Astrocyte (in vitro differentiated cells and primary cell): ENCODE data around the gene LZTS3. TPM values are rescaled to one million over a fixed set of nuclear protein-coding genes. Genes with fewer than 3 reads are reported as not detected.

ENCODE experiments used
- DNase-seq: peaks from one replicate; pipeline ENCODE4 v3.0.0-alpha.2; 2010; ENCODE audit warnings: low read depth
- FAIRE-seq: peaks from 2 replicates; lab custom pipeline; 2011; peaks lifted over from hg19 to GRCh38; lab: Jason Lieb, UNC
- H2AFZ ChIP-seq: 2 replicates; pipeline ENCODE4 v1.6.0; 2012; ENCODE audit warnings: low read depth, low read length, inconsistent platforms
- H3K27ac ChIP-seq: 2 replicates; pipeline ENCODE4 v1.5.1; 2011; ENCODE audit warnings: low read depth, low read length, inconsistent platforms
- H3K27me3 ChIP-seq: 2 replicates; pipeline ENCODE4 v1.6.0; 2011; ENCODE audit warnings: low read length, inconsistent platforms; ENCODE audit not compliant: insufficient read depth
- H3K36me3 ChIP-seq: 2 replicates; pipeline ENCODE4 v1.5.1; 2011; ENCODE audit warnings: low read length, inconsistent platforms; ENCODE audit not compliant: insufficient read depth
- H3K4me1 ChIP-seq: 2 replicates; pipeline ENCODE4 v1.5.1; 2011; ENCODE audit warnings: low read length, inconsistent platforms; ENCODE audit not compliant: insufficient read depth
- H3K4me2 ChIP-seq: 2 replicates; pipeline ENCODE4 v1.6.0; 2012; ENCODE audit warnings: low read length, inconsistent platforms
- H3K4me3 ChIP-seq: 2 replicates; pipeline ENCODE4 v1.5.1; 2011; ENCODE audit warnings: low read depth, mild to moderate bottlenecking, low read length, inconsistent platforms; ENCODE audit not compliant: insufficient read depth
- H3K79me2 ChIP-seq: 2 replicates; pipeline ENCODE4 v1.6.0; 2012; ENCODE audit warnings: mild to moderate bottlenecking, low read length, inconsistent platforms; ENCODE audit not compliant: insufficient read depth
- H3K9ac ChIP-seq: 2 replicates; pipeline ENCODE4 v1.6.0; 2012; ENCODE audit warnings: mild to moderate bottlenecking, low read length, inconsistent platforms
- H3K9me3 ChIP-seq: 2 replicates; pipeline ENCODE4 v1.5.1; 2012; ENCODE audit warnings: low read depth, mild to moderate bottlenecking, low read length, inconsistent platforms; ENCODE audit not compliant: insufficient read depth
- H4K20me1 ChIP-seq: 2 replicates; pipeline ENCODE4 v1.6.0; 2012; ENCODE audit warnings: low read length, inconsistent platforms; ENCODE audit not compliant: insufficient read depth
- H3K27ac Mint-ChIP-seq: one replicate; pipeline ENCODE4 v1.8.0; 2021; ENCODE audit warnings: mild to moderate bottlenecking, mixed read lengths; ENCODE audit not compliant: unreplicated experiment
- H3K27me3 Mint-ChIP-seq: one replicate; pipeline ENCODE4 v1.8.0; 2021; ENCODE audit warnings: low read depth, mixed read lengths; ENCODE audit not compliant: unreplicated experiment
- H3K36me3 Mint-ChIP-seq: one replicate; pipeline ENCODE4 v1.8.0; 2021; ENCODE audit warnings: low read depth, mixed read lengths; ENCODE audit not compliant: unreplicated experiment
- H3K4me1 Mint-ChIP-seq: one replicate; pipeline ENCODE4 v1.8.0; 2021; ENCODE audit warnings: low read depth, mixed read lengths; ENCODE audit not compliant: unreplicated experiment
- H3K4me3 Mint-ChIP-seq: one replicate; pipeline ENCODE4 v1.8.0; 2021; ENCODE audit warnings: mild to moderate bottlenecking, moderate library complexity, mixed read lengths; ENCODE audit not compliant: unreplicated experiment
- H3K9me3 Mint-ChIP-seq: one replicate; pipeline ENCODE4 v1.8.0; 2021; ENCODE audit warnings: mild to moderate bottlenecking, mixed read lengths; ENCODE audit not compliant: unreplicated experiment
- EZH2 ChIP-seq: IDR thresholded peaks from 2 replicates; pipeline ENCODE4 v1.6.1; 2012; ENCODE audit warnings: mild to moderate bottlenecking, low read length, inconsistent platforms; ENCODE audit not compliant: insufficient read depth
- total RNA-seq: library from RNA; stranded (reverse); gene quantifications from 2 replicates; pipeline ENCODE4 v1.2.1, GENCODE V29; 2021
- TF ChIP-seq, protein P1 (sequence below): IDR thresholded peaks from 2 replicates; pipeline ENCODE4 v1.5.1; 2011; ENCODE audit warnings: low read depth, mild to moderate bottlenecking, inconsistent platforms, low read length, moderate library complexity; ENCODE audit not compliant: insufficient read depth

The LZTS3 gene
- total RNA-seq, 1 donor from 2014 or later, result 12.6 TPM

- Histone ChIP-seq H3K4me1 (no peaks in the 10 kb centered on the region), H3K9me3 (no peaks in the 10 kb centered on the region), H3K4me3 (no peak overlapping the region), H3K27ac (no peak overlapping the region), H2AFZ (no peak overlapping the region), H3K36me3 (peaks cover 3% of the 10 kb centered on the region), H3K79me2 (no peaks in the 10 kb centered on the region), H3K4me2 (no peak overlapping the region), H3K27me3 (no peaks in the 10 kb centered on the region), H3K9ac (no peak overlapping the region), H4K20me1 (peaks cover 7% of the 10 kb centered on the region)
- Mint-ChIP-seq H3K36me3 (peaks cover 48% of the 10 kb centered on the region), H3K9me3 (peaks cover 20% of the 10 kb centered on the region), H3K4me1 (no peaks in the 10 kb centered on the region), H3K4me3 (no peak overlapping the region), H3K27ac (no peak overlapping the region), H3K27me3 (no peaks in the 10 kb centered on the region)
- TF ChIP-seq, protein P1, sequence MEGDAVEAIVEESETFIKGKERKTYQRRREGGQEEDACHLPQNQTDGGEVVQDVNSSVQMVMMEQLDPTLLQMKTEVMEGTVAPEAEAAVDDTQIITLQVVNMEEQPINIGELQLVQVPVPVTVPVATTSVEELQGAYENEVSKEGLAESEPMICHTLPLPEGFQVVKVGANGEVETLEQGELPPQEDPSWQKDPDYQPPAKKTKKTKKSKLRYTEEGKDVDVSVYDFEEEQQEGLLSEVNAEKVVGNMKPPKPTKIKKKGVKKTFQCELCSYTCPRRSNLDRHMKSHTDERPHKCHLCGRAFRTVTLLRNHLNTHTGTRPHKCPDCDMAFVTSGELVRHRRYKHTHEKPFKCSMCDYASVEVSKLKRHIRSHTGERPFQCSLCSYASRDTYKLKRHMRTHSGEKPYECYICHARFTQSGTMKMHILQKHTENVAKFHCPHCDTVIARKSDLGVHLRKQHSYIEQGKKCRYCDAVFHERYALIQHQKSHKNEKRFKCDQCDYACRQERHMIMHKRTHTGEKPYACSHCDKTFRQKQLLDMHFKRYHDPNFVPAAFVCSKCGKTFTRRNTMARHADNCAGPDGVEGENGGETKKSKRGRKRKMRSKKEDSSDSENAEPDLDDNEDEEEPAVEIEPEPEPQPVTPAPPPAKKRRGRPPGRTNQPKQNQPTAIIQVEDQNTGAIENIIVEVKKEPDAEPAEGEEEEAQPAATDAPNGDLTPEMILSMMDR, result no peak
- no peak for TF ChIP-seq EZH2
- FAIRE-seq, result no peak
- no peak for DNase-seq
These were observed 49.8 kb downstream of the LZTS3 start for GRCh38 chr20:3123542-3123941.

DNA sequence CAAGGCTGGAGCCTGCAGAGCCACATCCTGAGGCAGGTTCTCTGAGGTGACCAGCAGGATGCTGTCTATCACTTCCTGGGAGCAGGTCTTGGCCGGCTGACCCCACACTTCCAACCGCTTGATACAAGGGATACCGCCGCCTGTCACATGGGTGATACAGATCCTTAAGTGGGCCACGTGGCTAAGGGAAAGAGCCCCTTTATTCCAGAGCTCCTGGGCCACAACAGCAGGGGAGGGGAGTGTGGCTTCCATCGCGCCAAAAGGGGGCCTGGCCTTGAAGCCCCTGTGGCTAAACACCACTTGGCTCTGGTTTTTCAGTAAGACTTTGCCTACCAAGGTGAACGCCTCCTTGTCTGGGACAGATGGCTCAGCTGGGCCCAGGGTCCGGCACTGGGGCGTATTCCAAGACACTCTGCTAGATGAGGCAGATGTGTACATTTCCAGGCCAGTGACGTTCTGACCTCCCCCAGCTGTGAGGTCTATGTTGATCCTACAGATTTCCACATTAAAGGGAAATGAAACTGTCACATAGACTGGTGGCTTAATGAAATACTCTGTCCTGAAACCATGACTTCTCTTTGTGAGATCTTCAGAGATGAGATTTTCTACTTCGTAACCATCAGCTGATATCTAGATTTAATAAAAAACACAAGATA, 51.3 kb downstream of the LZTS3 start:
- Histone ChIP-seq H4K20me1 (peaks cover 6% of the 10 kb centered on the region), H3K4me3 (no peak overlapping the region), H3K27ac (no peak overlapping the region), H3K9ac (no peak overlapping the region), H3K4me1 (no peaks in the 10 kb centered on the region), H3K9me3 (no peaks in the 10 kb centered on the region), H3K4me2 (no peak overlapping the region), H3K27me3 (no peaks in the 10 kb centered on the region), H3K36me3 (peaks cover 3% of the 10 kb centered on the region), H3K79me2 (no peaks in the 10 kb centered on the region), H2AFZ (no peak overlapping the region)
- DNase-seq (no peak), FAIRE-seq (no peak)
- Mint-ChIP-seq H3K27me3 (no peaks in the 10 kb centered on the region), H3K9me3 (peaks cover 20% of the 10 kb centered on the region), H3K4me3 (no peak overlapping the region), H3K36me3 (peaks cover 48% of the 10 kb centered on the region), H3K27ac (no peak overlapping the region), H3K4me1 (no peaks in the 10 kb centered on the region)
- TF ChIP-seq EZH2, result no peak
- TF ChIP-seq, protein P1, result no peak

DNA sequence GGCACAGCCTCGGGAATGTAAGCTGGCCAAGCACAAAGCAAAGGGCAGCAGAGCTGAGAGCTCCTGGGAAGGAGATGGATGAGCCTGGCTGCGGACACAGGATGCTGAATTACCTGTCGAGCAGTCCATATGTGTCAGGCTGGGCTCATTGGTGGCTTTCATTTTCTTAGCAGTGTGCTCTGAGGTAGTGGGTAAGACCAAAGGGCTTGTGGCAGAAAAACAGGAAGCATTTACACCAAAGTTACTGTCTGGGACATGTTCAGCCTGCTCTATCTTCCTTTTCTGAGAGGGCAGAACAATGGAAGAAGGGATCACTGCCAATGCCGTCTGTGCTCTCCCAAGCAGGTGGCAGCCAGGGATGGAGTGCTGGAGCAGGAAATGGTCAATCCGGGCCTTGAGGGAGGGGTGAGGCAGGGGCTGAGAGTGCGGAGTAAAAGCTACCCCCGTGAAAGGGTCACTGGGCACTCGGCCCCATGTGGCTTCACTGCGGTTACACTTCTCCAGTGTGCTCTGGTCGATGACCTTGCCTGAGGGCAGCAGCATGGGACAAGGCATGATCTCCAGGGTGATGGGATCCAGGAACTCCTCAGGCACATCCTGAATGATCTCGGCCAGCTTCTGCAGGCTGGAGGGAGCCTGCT, 52.0 kb downstream of the LZTS3 start:
- Mint-ChIP-seq H3K4me1 (no peaks in the 10 kb centered on the region), H3K9me3 (peaks cover 20% of the 10 kb centered on the region), H3K36me3 (peaks cover 48% of the 10 kb centered on the region), H3K4me3 (no peak overlapping the region), H3K27me3 (no peaks in the 10 kb centered on the region), H3K27ac (no peak overlapping the region)
- FAIRE-seq, result no peak
- Histone ChIP-seq H2AFZ (no peak overlapping the region), H3K27me3 (no peaks in the 10 kb centered on the region), H3K4me2 (no peak overlapping the region), H3K9me3 (no peaks in the 10 kb centered on the region), H3K36me3 (peaks cover 3% of the 10 kb centered on the region), H3K27ac (no peak overlapping the region), H3K79me2 (no peaks in the 10 kb centered on the region), H3K9ac (no peak overlapping the region), H3K4me3 (no peak overlapping the region), H3K4me1 (no peaks in the 10 kb centered on the region), H4K20me1 (peaks cover 3% of the 10 kb centered on the region)
- no peak for DNase-seq
- TF ChIP-seq EZH2, result no peak
- TF ChIP-seq, protein P1, result no peak
